Stomach (tissue), 19 donors: ENCODE data around the gene OR13C3. TPM values are rescaled to one million over a fixed set of nuclear protein-coding genes. Genes with fewer than 3 reads are reported as not detected.

Experiments
- DNase-seq, 2 donors: peaks; one replicate each; pipeline versions ENCODE4 v3.0.0 to v3.0.0-alpha.2; 2013 to 2019
- H3K27ac ChIP-seq, 5 donors: fragments of 200-600 bp in 4 of 5; sonication (generic) in 4 of 5; one replicate each; pipeline ENCODE4 v1.5.1; 2013 to 2019; ENCODE audit warnings: mild to moderate bottlenecking in 1 of 5, moderate library complexity in 1 of 5
- H3K27me3 ChIP-seq, 3 donors: fragments of 200-600 bp; sonication (generic); one replicate each; pipeline ENCODE4 v1.5.1; 2017 to 2019; ENCODE audit warnings: mixed run types in 1 of 3
- H3K36me3 ChIP-seq, 4 donors: fragments of 200-600 bp; sonication (generic); 1 replicate in 3 of 4; 2 replicates in 1 of 4; pipeline ENCODE4 v1.5.1; 2016 to 2019
- H3K4me1 ChIP-seq, 4 donors: fragments of 200-600 bp; sonication (generic); one replicate each; pipeline ENCODE4 v1.5.1; 2016 to 2019
- H3K4me3 ChIP-seq, 4 donors: fragments of 200-600 bp; sonication (generic) in 3 of 4; one replicate each; pipeline ENCODE4 v1.5.1; 2016 to 2019; ENCODE audit warnings: mild to moderate bottlenecking in 1 of 4
- H3K9me3 ChIP-seq, 4 donors: fragments of 200-600 bp; sonication (generic); one replicate each; pipeline ENCODE4 v1.5.1; 2016 to 2019
- EP300 ChIP-seq: sonication (generic); formaldehyde crosslinking; IDR thresholded peaks from one replicate; pipeline ENCODE4 v1.6.1; 2017; ENCODE audit warnings: antibody characterized with exemption
- POLR2A ChIP-seq, 4 donors: fragments of 450-650 bp; IDR thresholded peaks; one replicate each; pipeline ENCODE4 v1.6.1; 2016; ENCODE audit warnings: antibody characterized with exemption in 4 of 4, control low read depth in 2 of 4, mild to moderate bottlenecking in 1 of 4, moderate library complexity in 1 of 4
- POLR2AphosphoS5 ChIP-seq, 3 donors: sonication (generic); formaldehyde crosslinking; IDR thresholded peaks; one replicate each; pipeline ENCODE4 v1.6.1; 2016; ENCODE audit warnings: antibody characterized with exemption in 3 of 3
- WGBS, 5 donors: extraction: QIAGEN DNeasy Blood & Tissue Kit in 3 of 5; methylation state at CpG; one replicate each; pipeline versions ENCODE4 v1.1.5 to v1.1.7; 2013 to 2018; 5-methylcytosine and 5-hydroxymethylcytosine counted together
- intact Hi-C: fragments of 100-400 bp; cut with DNase I; formaldehyde crosslinking; loops from one replicate; pipeline ENCODE4 v1.15.1; 2023; ENCODE audit warnings: low total_unique reads
- long read RNA-seq, 10 donors: transcript quantifications; one replicate each; lab custom pipeline, GENCODE V29; 2026
- polyA plus RNA-seq, 3 donors: library from polyadenylated mRNA; stranded (reverse); fragments of 200-250 nt; gene quantifications; one replicate each; pipeline ENCODE4 v1.2.3, GENCODE V29; 2013
- total RNA-seq, 5 donors: library from RNA; depleted of rRNA; stranded (reverse); fragments of >200 nt; gene quantifications; one replicate each; pipeline versions ENCODE4 v1.1.0 to v1.2.3, GENCODE V29; 2014 to 2016
- TF ChIP-seq, protein P1 (sequence below), 7 experiments: fragments of 450-650 bp in 4 of 7; fragments of 200-600 bp in 3 of 7; sonication (generic) in 3 of 7; IDR thresholded peaks; one replicate each; pipeline ENCODE4 v1.5.1; 2016 to 2019; ENCODE audit warnings: antibody characterized with exemption in 7 of 7, control low read depth in 2 of 7, mild to moderate bottlenecking in 1 of 7
- donor health status: healthy with polysubstance abuse.
- donor health status: Bipolar disorder and iron deficiency.
- donor health status: healthy.

OR13C3 gene
- not detected for total RNA-seq
- polyA plus RNA-seq, result not detected
- long read RNA-seq, donor 1, result 0 reads
- long read RNA-seq, donor 2, result 0 reads
- long read RNA-seq, donor 3, result 0 reads
- long read RNA-seq, donor 4, result 0 reads
- long read RNA-seq, donor 5, result 0 reads
- long read RNA-seq, donor 6, result 0 reads
- long read RNA-seq, donor 7, result 0 reads
- long read RNA-seq, donor 8, result 0 reads
- long read RNA-seq, donor 9, partial matches to known transcripts, result 0 of 1 reads
- long read RNA-seq, donor 9, other reads (novel, unspliced or antisense), result 0 of 1 reads
- long read RNA-seq, donor 10, result 0 reads

DNA sequence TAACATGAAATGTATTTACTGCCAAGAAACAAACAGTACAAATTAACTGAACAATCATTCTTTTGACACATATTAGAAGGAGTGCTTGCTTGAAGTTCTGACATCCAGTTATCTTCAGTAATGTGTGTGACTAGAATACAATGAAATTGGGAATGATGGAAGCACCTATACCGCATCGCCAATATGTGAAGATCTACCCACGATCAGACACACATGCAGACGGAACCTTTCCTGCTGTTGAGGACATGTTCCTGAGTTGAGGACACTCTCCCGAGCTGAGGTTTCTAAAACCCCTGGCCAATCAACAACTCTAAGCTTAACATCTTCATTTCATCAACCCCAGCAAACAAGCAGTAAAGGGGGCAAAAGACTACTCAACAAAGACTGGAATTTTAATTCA, at the start of gene OR13C3:
TSS of gene OR13C3 (minus strand) at position 101 of the 400 bp plus-strand sequence. CDS start 133 bp downstream, outside the sequence.
- 89 to 92% (median 91%) methylated on average over 5 of the region's 5 CpGs for WGBS, 5 donors
- Histone ChIP-seq H3K4me3 (no peak within 1 kb of the TSS), H3K27me3 (no peaks in the 10 kb centered on the region), H3K9me3 (no peaks in the 10 kb centered on the region), H3K36me3 (no peaks in the 10 kb centered on the region), H3K4me1 (no peaks in the 10 kb centered on the region), H3K27ac (no peak within 1 kb of the TSS)
- intact Hi-C loops, result no loop called here
- no peak for DNase-seq
- no peak for TF ChIP-seq POLR2AphosphoS5 (IDR thresholded peaks at IDR 0.05)
- TF ChIP-seq POLR2A (IDR thresholded peaks at IDR 0.05), result no peak
- TF ChIP-seq EP300, result no peak
- TF ChIP-seq, protein P1, sequence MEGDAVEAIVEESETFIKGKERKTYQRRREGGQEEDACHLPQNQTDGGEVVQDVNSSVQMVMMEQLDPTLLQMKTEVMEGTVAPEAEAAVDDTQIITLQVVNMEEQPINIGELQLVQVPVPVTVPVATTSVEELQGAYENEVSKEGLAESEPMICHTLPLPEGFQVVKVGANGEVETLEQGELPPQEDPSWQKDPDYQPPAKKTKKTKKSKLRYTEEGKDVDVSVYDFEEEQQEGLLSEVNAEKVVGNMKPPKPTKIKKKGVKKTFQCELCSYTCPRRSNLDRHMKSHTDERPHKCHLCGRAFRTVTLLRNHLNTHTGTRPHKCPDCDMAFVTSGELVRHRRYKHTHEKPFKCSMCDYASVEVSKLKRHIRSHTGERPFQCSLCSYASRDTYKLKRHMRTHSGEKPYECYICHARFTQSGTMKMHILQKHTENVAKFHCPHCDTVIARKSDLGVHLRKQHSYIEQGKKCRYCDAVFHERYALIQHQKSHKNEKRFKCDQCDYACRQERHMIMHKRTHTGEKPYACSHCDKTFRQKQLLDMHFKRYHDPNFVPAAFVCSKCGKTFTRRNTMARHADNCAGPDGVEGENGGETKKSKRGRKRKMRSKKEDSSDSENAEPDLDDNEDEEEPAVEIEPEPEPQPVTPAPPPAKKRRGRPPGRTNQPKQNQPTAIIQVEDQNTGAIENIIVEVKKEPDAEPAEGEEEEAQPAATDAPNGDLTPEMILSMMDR (IDR thresholded peaks at IDR 0.05), result no peak

DNA sequence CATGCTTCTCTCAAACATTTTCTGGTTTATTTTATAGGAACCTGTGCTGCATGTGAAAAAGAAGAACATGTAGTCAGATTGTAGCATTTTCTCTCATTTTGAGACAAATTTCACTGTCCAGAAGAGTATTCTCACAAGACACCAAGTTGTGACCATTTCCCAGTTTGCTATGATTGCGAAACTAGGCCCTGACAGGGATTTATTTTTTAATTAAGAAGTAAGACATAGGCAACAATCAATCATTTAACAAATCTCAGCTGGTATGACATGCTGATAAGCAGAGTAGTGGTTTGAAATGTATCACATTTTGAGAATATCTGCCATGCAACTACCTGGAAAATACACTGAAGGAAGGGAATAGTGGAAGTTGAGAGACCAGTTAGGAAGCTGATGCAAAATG, 43.9 kb upstream of the OR13C3 start:
- no peak overlapping the region for H3K4me3 ChIP-seq
- WGBS, 5 donors, result 71 to 92% (median 88%) methylated on average over 1 of the region's 1 CpG

DNA sequence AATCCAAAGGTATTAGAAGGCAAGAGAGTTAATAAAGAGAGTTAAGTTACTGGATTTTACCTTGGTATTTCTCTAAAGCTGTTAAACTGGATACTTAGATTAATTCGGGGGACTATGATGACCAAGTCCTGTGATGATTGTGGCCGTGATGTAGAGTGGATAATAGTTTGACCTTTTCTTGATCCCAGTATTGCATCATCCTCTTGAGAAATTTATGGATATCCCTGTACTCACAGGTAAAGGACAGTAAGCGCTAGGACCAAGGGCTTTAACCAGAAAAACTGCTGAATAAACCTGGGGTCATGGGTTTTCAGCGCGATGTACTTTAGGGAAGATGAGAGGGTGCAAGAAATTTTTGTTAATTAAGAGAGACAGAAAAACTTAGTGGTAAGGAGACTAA, 40.6 kb upstream of the OR13C3 start:
- H3K27me3 ChIP-seq, result no peaks in the 10 kb centered on the region
- H3K36me3 ChIP-seq, result no peaks in the 10 kb centered on the region
- H3K27ac ChIP-seq, result no peak overlapping the region
- H3K4me3 ChIP-seq, result no peak overlapping the region
- no peaks in the 10 kb centered on the region for H3K4me1 ChIP-seq
- DNase-seq, result no peak
- TF ChIP-seq EP300 (no peak), POLR2A (IDR thresholded peaks at IDR 0.05) (no peak)
- TF ChIP-seq, protein P1 (IDR thresholded peaks at IDR 0.05), result no peak
- H3K9me3 ChIP-seq, result peaks cover 0 to 13% (median 5%) of the 10 kb centered on the region in 4 donors
- intact Hi-C loops, result no loop called here
- WGBS, 5 donors, result 80 to 88% (median 84%) methylated on average over 5 of the region's 5 CpGs

More for the DNA sequence above, 43.9 kb upstream of the OR13C3 start:
- Histone ChIP-seq H3K9me3 (no peaks in the 10 kb centered on the region), H3K36me3 (no peaks in the 10 kb centered on the region), H3K4me1 (no peaks in the 10 kb centered on the region), H3K27ac (no peak overlapping the region), H3K27me3 (no peaks in the 10 kb centered on the region)
- intact Hi-C loops, result no loop called here
- TF ChIP-seq EP300, result no peak
- TF ChIP-seq POLR2A (IDR thresholded peaks at IDR 0.05), result no peak
- TF ChIP-seq, protein P1 (IDR thresholded peaks at IDR 0.05), result no peak
- no peak for TF ChIP-seq POLR2AphosphoS5 (IDR thresholded peaks at IDR 0.05)
- DNase-seq, result no peak

DNA sequence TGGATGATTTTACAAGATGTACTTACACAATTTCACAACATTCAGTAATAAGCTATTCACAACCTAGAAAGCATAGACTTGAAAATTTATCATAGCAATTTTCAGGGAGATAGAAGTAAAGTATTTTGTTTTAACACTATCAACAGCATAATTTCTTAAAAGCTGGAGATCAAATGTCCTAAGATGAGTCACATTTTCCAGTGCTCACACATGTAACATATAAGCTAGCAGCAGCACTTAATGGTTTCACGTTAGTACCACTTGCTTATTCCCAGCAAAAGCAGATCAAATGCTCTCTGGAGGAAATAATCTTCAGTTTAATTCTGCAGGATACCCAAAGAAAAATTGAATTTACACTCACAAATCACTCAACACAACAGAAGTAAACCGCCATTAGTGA, 38.8 kb upstream of the OR13C3 start:
- H3K27me3 ChIP-seq, result no peaks in the 10 kb centered on the region
- TF ChIP-seq, protein P1 (IDR thresholded peaks at IDR 0.05), result no peak
- TF ChIP-seq POLR2A (IDR thresholded peaks at IDR 0.05) (no peak), POLR2AphosphoS5 (IDR thresholded peaks at IDR 0.05) (no peak), EP300 (no peak)
- no peak for DNase-seq
- H3K36me3 ChIP-seq, result no peaks in the 10 kb centered on the region
- H3K4me1 ChIP-seq, result no peaks in the 10 kb centered on the region
- no peak overlapping the region for H3K27ac ChIP-seq
- intact Hi-C loops, result no loop called here
- H3K4me3 ChIP-seq, result no peak overlapping the region
- H3K9me3 ChIP-seq, result peaks cover 0 to 23% (median 7%) of the 10 kb centered on the region in 4 donors
- 70 to 86% (median 76%) methylated on average over 2 of the region's 2 CpGs for WGBS, 5 donors
